OCI-LY7 (cell line): ENCODE measurements around the gene ULK4. TPM values are rescaled to one million over a fixed set of nuclear protein-coding genes. Genes with fewer than 3 reads are reported as not detected.

Experiments
- BruUV-seq: library from RNA; stranded (reverse); fragments of 400-500 nt; replicated peaks from 2 replicates; lab custom pipeline; 2021; lab: Mats Ljungman, UMichigan
- CTCF ChIA-PET: fragments of 300-600 bp; sonication (Branson Sonifier 250); formaldehyde crosslinking; loops from one replicate; lab custom pipeline; 2022; ENCODE audit warnings: antibody characterized with exemption; ENCODE audit not compliant: unreplicated experiment; lab: Charles Lee
- POLR2A ChIA-PET: fragments of 300-600 bp; sonication (Branson Sonifier 250); formaldehyde crosslinking; loops from one replicate; lab custom pipeline; 2022; ENCODE audit warnings: antibody characterized with exemption; lab: Charles Lee
- DNase-seq: peaks from one replicate; pipeline ENCODE4 v3.0.0-alpha.2; 2015; ENCODE audit warnings: low spot score
- H2AFZ ChIP-seq: fragments of 200-600 bp; sonication (generic), shearing (Covaris generic); 2 replicates; pipeline ENCODE4 v1.6.1; 2014; ENCODE audit warnings: mild to moderate bottlenecking, antibody characterized with exemption, low read length, moderate library complexity
- H3K27ac ChIP-seq: fragments of 200-600 bp; sonication (generic); 2 replicates; pipeline ENCODE4 v1.5.1; 2014; ENCODE audit warnings: mixed run types, low read depth, mild to moderate bottlenecking, moderate library complexity, low read length, inconsistent platforms; ENCODE audit not compliant: poor library complexity, severe bottlenecking
- H3K36me3 ChIP-seq: fragments of 200-600 bp; sonication (generic); 2 replicates; pipeline ENCODE4 v1.6.1; 2014; ENCODE audit warnings: mild to moderate bottlenecking, antibody characterized with exemption, low read length, moderate library complexity, mixed read lengths; ENCODE audit not compliant: insufficient read depth
- H3K4me1 ChIP-seq: fragments of 200-600 bp; sonication (generic); 2 replicates; pipeline ENCODE4 v1.5.1; 2014; ENCODE audit warnings: mild to moderate bottlenecking, low read length; ENCODE audit not compliant: insufficient read depth, poor library complexity, severe bottlenecking
- H3K4me2 ChIP-seq: fragments of 200-600 bp; sonication (generic); 2 replicates; pipeline ENCODE4 v1.6.1; 2014; ENCODE audit warnings: mild to moderate bottlenecking, low read length
- H3K4me3 ChIP-seq: fragments of 200-600 bp; sonication (generic); 2 replicates; pipeline ENCODE4 v1.5.1; 2014; ENCODE audit warnings: mild to moderate bottlenecking, low read depth, low read length; ENCODE audit not compliant: poor library complexity, severe bottlenecking
- H3K79me2 ChIP-seq: fragments of 200-600 bp; sonication (generic); 2 replicates; pipeline ENCODE4 v1.6.1; 2016; ENCODE audit warnings: low read depth, mild to moderate bottlenecking, low read length, moderate library complexity, mixed read lengths; ENCODE audit not compliant: insufficient read depth
- H3K9me2 ChIP-seq: fragments of 200-600 bp; sonication (generic); 2 replicates; pipeline ENCODE4 v1.6.1; 2016; ENCODE audit warnings: mild to moderate bottlenecking, low read length, mixed read lengths; ENCODE audit not compliant: insufficient read depth
- H3K9me3 ChIP-seq: fragments of 200-600 bp; sonication (generic); 2 replicates; pipeline ENCODE4 v1.6.1; 2014; ENCODE audit warnings: mild to moderate bottlenecking, mixed run types, low read length, mixed read lengths
- H4K20me1 ChIP-seq: fragments of 200-600 bp; sonication (generic); 2 replicates; pipeline ENCODE4 v1.6.1; 2014; ENCODE audit warnings: mild to moderate bottlenecking, antibody characterized with exemption, low read length, moderate library complexity, mixed read lengths; ENCODE audit not compliant: insufficient read depth
- EZH2phosphoT487 ChIP-seq: fragments of 200-600 bp; sonication (generic); IDR thresholded peaks from 2 replicates; pipeline ENCODE4 v1.6.1; 2018; ENCODE audit warnings: low read depth, borderline replicate concordance, mild to moderate bottlenecking, mixed run types, antibody characterized with exemption, low read length, moderate library complexity, mixed read lengths
- intact Hi-C: fragments of 100-400 bp; cut with micrococcal nuclease; formaldehyde crosslinking; loops from one replicate; pipeline ENCODE4 v1.10.0; 2022; ENCODE audit not compliant: unreplicated experiment
- total RNA-seq, 2 experiments: library from RNA; depleted of rRNA in 1 of 2; stranded (reverse); fragments of >200 nt in 1 of 2; shearing (Covaris generic) in 1 of 2; gene quantifications; 2 replicates each; pipeline ENCODE4 v1.2.3, GENCODE V29; 2014 to 2022
- TF ChIP-seq, protein P1 (sequence below): fragments of 200-600 bp; sonication (generic); conservative IDR thresholded peaks from 2 replicates; pipeline ENCODE4 v1.5.1; 2014; ENCODE audit warnings: mild to moderate bottlenecking, antibody characterized with exemption, low read length, moderate library complexity, mixed read lengths

ULK4 gene
- total RNA-seq, 2 experiments from 2014 or later, result 18.9 to 21.0 TPM

DNA sequence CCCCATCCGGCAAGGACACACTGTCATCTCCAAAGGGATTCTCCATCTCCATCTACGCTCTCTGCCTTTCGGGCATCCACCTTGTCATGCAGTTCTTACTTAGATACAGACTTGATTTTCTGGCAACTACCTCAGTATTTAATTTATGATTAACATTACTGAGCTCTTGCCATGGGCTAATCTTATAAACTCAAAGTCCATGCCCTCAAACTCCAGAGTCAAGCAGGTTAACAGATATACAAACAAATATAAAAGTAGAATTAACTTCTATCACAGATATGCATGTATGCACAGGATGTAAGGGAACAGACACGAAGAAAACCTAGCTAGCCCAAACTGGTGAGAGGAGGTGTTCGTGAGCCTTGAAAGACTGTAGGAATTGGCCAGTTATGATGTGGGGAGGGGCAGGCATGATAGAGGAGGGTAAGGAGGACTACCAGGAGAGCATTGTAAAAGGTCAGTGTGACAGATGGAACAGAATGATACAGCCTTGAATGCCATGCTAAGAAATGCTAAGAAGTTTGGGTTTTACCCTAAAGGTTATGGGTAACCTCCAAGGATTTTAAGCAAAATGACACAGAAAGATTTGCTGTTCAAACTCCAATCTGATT lies 334.3 kb downstream of the ULK4 start:
- H2AFZ ChIP-seq, result no peak overlapping the region
- no peak overlapping the region for H3K27ac ChIP-seq
- H3K36me3 ChIP-seq, result no peaks in the 10 kb centered on the region
- POLR2A ChIA-PET, result no interaction called here
- H3K4me2 ChIP-seq, result no peak overlapping the region
- no peaks in the 10 kb centered on the region for H3K9me3 ChIP-seq
- CTCF ChIA-PET, result no interaction called here
- no peaks in the 10 kb centered on the region for H3K79me2 ChIP-seq
- no peaks in the 10 kb centered on the region for H3K4me1 ChIP-seq
- intact Hi-C loops, result no loop called here
- no peaks in the 10 kb centered on the region for H4K20me1 ChIP-seq
- no peaks in the 10 kb centered on the region for H3K9me2 ChIP-seq
- no peak for DNase-seq
- TF ChIP-seq, protein P1, sequence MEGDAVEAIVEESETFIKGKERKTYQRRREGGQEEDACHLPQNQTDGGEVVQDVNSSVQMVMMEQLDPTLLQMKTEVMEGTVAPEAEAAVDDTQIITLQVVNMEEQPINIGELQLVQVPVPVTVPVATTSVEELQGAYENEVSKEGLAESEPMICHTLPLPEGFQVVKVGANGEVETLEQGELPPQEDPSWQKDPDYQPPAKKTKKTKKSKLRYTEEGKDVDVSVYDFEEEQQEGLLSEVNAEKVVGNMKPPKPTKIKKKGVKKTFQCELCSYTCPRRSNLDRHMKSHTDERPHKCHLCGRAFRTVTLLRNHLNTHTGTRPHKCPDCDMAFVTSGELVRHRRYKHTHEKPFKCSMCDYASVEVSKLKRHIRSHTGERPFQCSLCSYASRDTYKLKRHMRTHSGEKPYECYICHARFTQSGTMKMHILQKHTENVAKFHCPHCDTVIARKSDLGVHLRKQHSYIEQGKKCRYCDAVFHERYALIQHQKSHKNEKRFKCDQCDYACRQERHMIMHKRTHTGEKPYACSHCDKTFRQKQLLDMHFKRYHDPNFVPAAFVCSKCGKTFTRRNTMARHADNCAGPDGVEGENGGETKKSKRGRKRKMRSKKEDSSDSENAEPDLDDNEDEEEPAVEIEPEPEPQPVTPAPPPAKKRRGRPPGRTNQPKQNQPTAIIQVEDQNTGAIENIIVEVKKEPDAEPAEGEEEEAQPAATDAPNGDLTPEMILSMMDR, result no peak
- TF ChIP-seq EZH2phosphoT487, result no peak
- H3K4me3 ChIP-seq, result no peak overlapping the region
- BruUV-seq, result no TSS peak

- CTCF ChIA-PET, result no interaction called here
- TF ChIP-seq EZH2phosphoT487, result no peak
- TF ChIP-seq, protein P1, result no peak
- Histone ChIP-seq H3K27ac (no peak overlapping the region), H3K36me3 (no peaks in the 10 kb centered on the region), H4K20me1 (no peaks in the 10 kb centered on the region), H3K79me2 (no peaks in the 10 kb centered on the region), H3K4me3 (no peak overlapping the region), H3K9me2 (no peaks in the 10 kb centered on the region), H2AFZ (no peak overlapping the region), H3K4me1 (no peaks in the 10 kb centered on the region), H3K4me2 (no peak overlapping the region), H3K9me3 (no peaks in the 10 kb centered on the region)
- no TSS peak for BruUV-seq
- DNase-seq, result no peak
- intact Hi-C loops, result no loop called here
- POLR2A ChIA-PET, result interaction anchor here (0.7 kb wide), 2 partner anchors 13 to 252 kb away, joined by 3 to 4 read pairs; no protein-coding TSS in a partner anchor
These were observed 349.1 kb downstream of the ULK4 start for GRCh38 chr3:41612853-41613252.

DNA sequence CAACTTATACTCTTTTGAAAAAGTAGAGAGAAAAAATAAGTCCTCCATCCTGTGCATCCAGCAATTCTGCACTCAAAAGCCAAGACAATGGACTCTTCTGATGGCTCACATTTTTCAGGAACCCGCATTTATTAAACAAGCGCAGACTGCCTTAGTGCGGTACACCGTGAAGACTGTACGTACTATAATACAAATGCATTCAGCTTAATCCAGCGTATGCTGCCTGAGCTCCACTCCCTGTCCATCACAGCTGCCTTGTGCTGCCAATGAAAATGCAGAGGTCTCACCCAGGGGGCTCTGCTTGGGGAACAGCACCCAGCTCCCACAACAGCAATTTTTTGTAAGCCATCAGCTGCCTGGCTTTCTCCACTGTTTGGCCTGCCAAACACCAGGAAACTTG lies 350.9 kb downstream of the ULK4 start:
- no peaks in the 10 kb centered on the region for H3K79me2 ChIP-seq
- H3K9me3 ChIP-seq, result no peaks in the 10 kb centered on the region
- H3K4me3 ChIP-seq, result no peak overlapping the region
- no peaks in the 10 kb centered on the region for H3K4me1 ChIP-seq
- POLR2A ChIA-PET, result no interaction called here
- no peaks in the 10 kb centered on the region for H4K20me1 ChIP-seq
- intact Hi-C loops, result no loop called here
- H3K27ac ChIP-seq, result no peak overlapping the region
- H3K36me3 ChIP-seq, result no peaks in the 10 kb centered on the region
- no peak overlapping the region for H3K4me2 ChIP-seq
- no peak overlapping the region for H2AFZ ChIP-seq
- CTCF ChIA-PET, result no interaction called here
- BruUV-seq, result no TSS peak
- DNase-seq, result no peak
- no peaks in the 10 kb centered on the region for H3K9me2 ChIP-seq
- TF ChIP-seq EZH2phosphoT487, result no peak
- TF ChIP-seq, protein P1, result no peak
